ENCODE data around the gene DHRS7B.

DNA sequence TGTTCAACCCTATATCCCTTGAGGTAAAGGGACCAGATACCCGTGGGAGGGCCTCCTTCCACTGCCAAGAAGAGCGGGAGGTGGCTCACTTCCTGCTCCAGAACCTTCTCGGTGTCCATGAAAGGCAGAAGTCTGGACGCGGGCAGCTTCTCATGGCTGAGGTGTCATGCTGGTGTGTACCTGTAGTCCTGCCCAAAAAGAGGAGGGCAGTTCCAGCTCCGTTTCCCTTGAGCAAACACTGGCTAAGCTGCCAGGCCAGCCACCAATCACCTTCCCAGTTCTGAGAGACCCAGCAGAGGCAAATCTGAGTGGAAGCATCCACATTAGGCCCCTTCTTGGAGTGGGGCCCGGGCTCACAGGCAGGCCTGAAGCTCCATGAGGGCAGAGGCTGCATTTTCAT lies 81.6 kb downstream of the DHRS7B start:
- no peak for TF ChIP-seq CTCF (IDR thresholded peaks at IDR 0.05)
- no peak for TF ChIP-seq POLR2A (IDR thresholded peaks at IDR 0.05)
- TF ChIP-seq POLR2AphosphoS5 (IDR thresholded peaks at IDR 0.05): no peak
